ENCODE data around the gene ZFPM1.

ZFPM1 gene

GRCh38 chr16:88432753-88433152, 20.3 kb upstream of the ZFPM1 start:
- H4K8ac ChIP-seq (ENCODE audit: low read depth, low read length): no peak overlapping the region
- H3K27ac ChIP-seq (replicated peaks; ENCODE audit: low read length): no peak overlapping the region
- H3K4me2 ChIP-seq (ENCODE audit: insufficient read depth, low read length, poor library complexity, severe bottlenecking): no peak overlapping the region
- no peak overlapping the region for H3K14ac ChIP-seq (ENCODE audit: low read length)
- peak overlapping the region; percentile 94 for H2AK5ac ChIP-seq (ENCODE audit: low read depth, low read length)
- H4K91ac ChIP-seq (ENCODE audit: low read depth, low read length, poor library complexity): no peak overlapping the region
- H3K4me1 ChIP-seq (ENCODE audit: control insufficient read depth in 2 of 2, insufficient read depth in 1 of 2, low read depth in 1 of 2, low read length in 2 of 2): peaks cover 0 to 2% of the 10 kb centered on the region in 2 donors
- no peak overlapping the region for H3K4ac ChIP-seq (ENCODE audit: low read length)
- no peak for DNase-seq (ENCODE audit: low spot score)
- H2BK5ac ChIP-seq (ENCODE audit: low read length): no peak overlapping the region
- no CpG with 5 or more reads among the region's 9 CpGs for WGBS, 2 donors (ENCODE audit: extremely low coverage in 2 of 2, insufficient read length in 2 of 2, insufficient replicate concordance in 1 of 2)
- no peak overlapping the region for H3K18ac ChIP-seq (ENCODE audit: low read length)
- H2BK120ac ChIP-seq (ENCODE audit: low read depth, low read length): no peak overlapping the region
- peak overlapping the region; percentile 89 for H3K23ac ChIP-seq (ENCODE audit: low read depth, low read length, poor library complexity)
- H3K4me3 ChIP-seq (ENCODE audit: low read length in 2 of 2): no peak overlapping the region
- H3K79me1 ChIP-seq (ENCODE audit: low read depth, low read length): peaks cover 9% of the 10 kb centered on the region
- no peak overlapping the region for H2BK15ac ChIP-seq (ENCODE audit: low read length)
- peak overlapping the region; percentile 44 for H3K9ac ChIP-seq (ENCODE audit: low read depth, low read length, poor library complexity)
- peaks cover 0 to 36% (median 18%) of the 10 kb centered on the region in 3 experiments for H3K27me3 ChIP-seq (ENCODE audit: control insufficient read depth in 3 of 3, insufficient read depth in 3 of 3, low read depth in 1 of 3, low read length in 3 of 3)
- no peaks in the 10 kb centered on the region for H3K9me3 ChIP-seq (replicated peaks in 1 of 2; ENCODE audit: control insufficient read depth in 2 of 2, insufficient read depth in 1 of 2, low read depth in 1 of 2, low read length in 2 of 2)
- no peak overlapping the region for H2AFZ ChIP-seq (ENCODE audit: low read length)
- no peak overlapping the region for H2BK12ac ChIP-seq (ENCODE audit: low read length)
- no peaks in the 10 kb centered on the region for H3K36me3 ChIP-seq (replicated peaks in 1 of 2; ENCODE audit: control insufficient read depth in 2 of 2, insufficient read depth in 2 of 2, low read length in 2 of 2)

GRCh38 chr16:88433632-88434352, 19.3 kb upstream of the ZFPM1 start:
- Histone ChIP-seq H3K4me2 (ENCODE audit: insufficient read depth, low read length, poor library complexity, severe bottlenecking) (no peak overlapping the region), H4K91ac (ENCODE audit: low read depth, low read length, poor library complexity) (no peak overlapping the region), H3K14ac (ENCODE audit: low read length) (peak overlapping the region; percentile 38), H3K4me3 (ENCODE audit: low read length in 2 of 2) (no peak overlapping the region), H2BK15ac (ENCODE audit: low read length) (peak overlapping the region; percentile 43), H3K27me3 (ENCODE audit: control insufficient read depth in 3 of 3, insufficient read depth in 3 of 3, low read depth in 1 of 3, low read length in 3 of 3) (peaks cover 0 to 39% (median 18%) of the 10 kb centered on the region in 3 experiments), H3K27ac (replicated peaks; ENCODE audit: low read length) (no peak overlapping the region), H2AK5ac (ENCODE audit: low read depth, low read length) (peak overlapping the region; percentile 95), H2AFZ (ENCODE audit: low read length) (no peak overlapping the region), H2BK5ac (ENCODE audit: low read length) (no peak overlapping the region), H2BK120ac (ENCODE audit: low read depth, low read length) (no peak overlapping the region), H2BK12ac (ENCODE audit: low read length) (no peak overlapping the region), H3K4ac (ENCODE audit: low read length) (no peak overlapping the region), H4K8ac (ENCODE audit: low read depth, low read length) (no peak overlapping the region), H3K18ac (ENCODE audit: low read length) (no peak overlapping the region), H3K79me1 (ENCODE audit: low read depth, low read length) (peaks cover 9% of the 10 kb centered on the region), H3K9me3 (replicated peaks in 1 of 2; ENCODE audit: control insufficient read depth in 2 of 2, insufficient read depth in 1 of 2, low read depth in 1 of 2, low read length in 2 of 2) (no peaks in the 10 kb centered on the region), H3K9ac (ENCODE audit: low read depth, low read length, poor library complexity) (no peak overlapping the region), H3K36me3 (replicated peaks in 1 of 2; ENCODE audit: control insufficient read depth in 2 of 2, insufficient read depth in 2 of 2, low read length in 2 of 2) (no peaks in the 10 kb centered on the region), H3K23ac (ENCODE audit: low read depth, low read length, poor library complexity) (peak overlapping the region; percentile 43), H3K4me1 (ENCODE audit: control insufficient read depth in 2 of 2, insufficient read depth in 1 of 2, low read depth in 1 of 2, low read length in 2 of 2) (peaks cover 0 to 2% of the 10 kb centered on the region in 2 donors)
- DNase-seq (ENCODE audit: low spot score): no peak
- WGBS, 2 donors (ENCODE audit: extremely low coverage in 2 of 2, insufficient read length in 2 of 2, insufficient replicate concordance in 1 of 2): no CpG with 5 or more reads among the region's 25 CpGs

GRCh38 chr16:88434353-88434690, 18.8 kb upstream of the ZFPM1 start:
- H3K79me1 ChIP-seq (ENCODE audit: low read depth, low read length): peaks cover 9% of the 10 kb centered on the region
- no peak overlapping the region for H3K27ac ChIP-seq (replicated peaks; ENCODE audit: low read length)
- H2BK12ac ChIP-seq (ENCODE audit: low read length): peak overlapping the region; percentile 73
- no peak overlapping the region for H3K9ac ChIP-seq (ENCODE audit: low read depth, low read length, poor library complexity)
- no peaks in the 10 kb centered on the region for H3K36me3 ChIP-seq (replicated peaks in 1 of 2; ENCODE audit: control insufficient read depth in 2 of 2, insufficient read depth in 2 of 2, low read length in 2 of 2)
- no peak overlapping the region for H2BK120ac ChIP-seq (ENCODE audit: low read depth, low read length)
- H3K27me3 ChIP-seq (ENCODE audit: control insufficient read depth in 3 of 3, insufficient read depth in 3 of 3, low read depth in 1 of 3, low read length in 3 of 3): peaks cover 0 to 39% (median 18%) of the 10 kb centered on the region in 3 experiments
- H4K8ac ChIP-seq (ENCODE audit: low read depth, low read length): peak overlapping the region; percentile 43
- WGBS, 2 donors (ENCODE audit: extremely low coverage in 2 of 2, insufficient read length in 2 of 2, insufficient replicate concordance in 1 of 2): no CpG with 5 or more reads among the region's 10 CpGs
- H2BK15ac ChIP-seq (ENCODE audit: low read length): peak overlapping the region; percentile 43
- H3K4me1 ChIP-seq (ENCODE audit: control insufficient read depth in 2 of 2, insufficient read depth in 1 of 2, low read depth in 1 of 2, low read length in 2 of 2): peaks cover 0 to 2% of the 10 kb centered on the region in 2 donors
- no peak overlapping the region for H3K14ac ChIP-seq (ENCODE audit: low read length)
- H2AFZ ChIP-seq (ENCODE audit: low read length): no peak overlapping the region
- no peak overlapping the region for H3K4me3 ChIP-seq (ENCODE audit: low read length in 2 of 2)
- H4K91ac ChIP-seq (ENCODE audit: low read depth, low read length, poor library complexity): no peak overlapping the region
- no peak overlapping the region for H3K4me2 ChIP-seq (ENCODE audit: insufficient read depth, low read length, poor library complexity, severe bottlenecking)
- H2BK5ac ChIP-seq (ENCODE audit: low read length): no peak overlapping the region
- peak overlapping the region; percentile 95 for H2AK5ac ChIP-seq (ENCODE audit: low read depth, low read length)
- no peaks in the 10 kb centered on the region for H3K9me3 ChIP-seq (replicated peaks in 1 of 2; ENCODE audit: control insufficient read depth in 2 of 2, insufficient read depth in 1 of 2, low read depth in 1 of 2, low read length in 2 of 2)
- no peak overlapping the region for H3K4ac ChIP-seq (ENCODE audit: low read length)
- H3K18ac ChIP-seq (ENCODE audit: low read length): no peak overlapping the region
- no peak for DNase-seq (ENCODE audit: low spot score)
- H3K23ac ChIP-seq (ENCODE audit: low read depth, low read length, poor library complexity): peak overlapping the region; percentile 43

- Histone ChIP-seq H2BK120ac (ENCODE audit: low read depth, low read length) (no peak overlapping the region), H2AK5ac (ENCODE audit: low read depth, low read length) (peak overlapping the region; percentile 95), H3K9me3 (replicated peaks in 1 of 2; ENCODE audit: control insufficient read depth in 2 of 2, insufficient read depth in 1 of 2, low read depth in 1 of 2, low read length in 2 of 2) (no peaks in the 10 kb centered on the region), H3K79me1 (ENCODE audit: low read depth, low read length) (peaks cover 9% of the 10 kb centered on the region), H3K9ac (ENCODE audit: low read depth, low read length, poor library complexity) (no peak overlapping the region), H2BK5ac (ENCODE audit: low read length) (no peak overlapping the region), H3K4ac (ENCODE audit: low read length) (no peak overlapping the region), H3K4me3 (ENCODE audit: low read length in 2 of 2) (no peak overlapping the region), H3K27ac (replicated peaks; ENCODE audit: low read length) (no peak overlapping the region), H3K14ac (ENCODE audit: low read length) (no peak overlapping the region), H2AFZ (ENCODE audit: low read length) (no peak overlapping the region), H4K91ac (ENCODE audit: low read depth, low read length, poor library complexity) (no peak overlapping the region), H4K8ac (ENCODE audit: low read depth, low read length) (no peak overlapping the region), H3K4me2 (ENCODE audit: insufficient read depth, low read length, poor library complexity, severe bottlenecking) (no peak overlapping the region), H3K27me3 (ENCODE audit: control insufficient read depth in 3 of 3, insufficient read depth in 3 of 3, low read depth in 1 of 3, low read length in 3 of 3) (peaks cover 0 to 42% (median 18%) of the 10 kb centered on the region in 3 experiments), H2BK15ac (ENCODE audit: low read length) (no peak overlapping the region), H3K36me3 (replicated peaks in 1 of 2; ENCODE audit: control insufficient read depth in 2 of 2, insufficient read depth in 2 of 2, low read length in 2 of 2) (no peaks in the 10 kb centered on the region), H3K23ac (ENCODE audit: low read depth, low read length, poor library complexity) (no peak overlapping the region), H2BK12ac (ENCODE audit: low read length) (no peak overlapping the region), H3K4me1 (ENCODE audit: control insufficient read depth in 2 of 2, insufficient read depth in 1 of 2, low read depth in 1 of 2, low read length in 2 of 2) (peaks cover 0 to 2% of the 10 kb centered on the region in 2 donors), H3K18ac (ENCODE audit: low read length) (no peak overlapping the region)
- DNase-seq (ENCODE audit: low spot score): no peak
- no CpG with 5 or more reads among the region's 18 CpGs for WGBS, 2 donors (ENCODE audit: extremely low coverage in 2 of 2, insufficient read length in 2 of 2, insufficient replicate concordance in 1 of 2)
These were observed 18.3 kb upstream of the ZFPM1 start for GRCh38 chr16:88434746-88435145.
